ACHN (cell line): ENCODE results near the gene RNF223.

ENCODE experiments used
- DNase-seq: peaks from one replicate; pipeline ENCODE4 v3.0.0-alpha.2; 2015
- in situ Hi-C: cut with HindIII; loops from 2 replicates; pipeline ENCODE4 v1.10.0; 2017; ENCODE audit warnings: low sequenced_read_pairs, low pct_ligation_motif_present, low pct_unique_long_range_greater_than_20kb

The RNF223 gene

DNA sequence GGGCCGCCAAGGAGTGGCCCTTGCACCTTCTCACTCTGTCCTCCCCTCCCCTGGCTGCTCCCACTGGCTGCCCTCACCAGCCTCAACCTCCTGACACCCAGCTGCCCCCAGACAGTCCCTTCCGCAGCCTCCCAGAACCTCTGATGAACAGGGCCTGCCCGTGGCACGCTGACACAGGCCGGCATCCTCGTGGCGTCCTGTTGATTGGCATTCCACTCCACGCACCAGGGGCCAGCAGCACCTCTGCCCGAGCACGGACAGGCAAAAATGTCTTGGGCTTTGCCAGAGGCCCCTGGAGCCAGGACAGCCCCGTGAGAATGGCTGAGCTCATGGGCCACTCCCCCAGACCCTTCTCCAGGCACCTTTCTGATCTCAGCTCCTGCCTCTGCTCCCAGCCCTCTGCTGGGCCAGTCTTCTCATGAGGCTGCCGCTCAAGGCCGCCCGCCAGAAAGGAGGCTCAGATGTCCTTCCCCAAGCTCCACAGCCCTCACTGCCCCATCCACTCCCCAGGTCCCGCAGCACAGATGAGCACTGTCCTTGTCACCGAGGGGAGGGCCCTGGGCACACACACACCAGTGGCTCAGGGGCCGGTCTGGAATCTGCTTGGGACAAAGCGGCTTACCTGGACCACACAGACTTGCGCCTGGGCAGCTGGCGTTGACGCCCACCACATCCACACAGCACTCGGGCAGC, 15.8 kb upstream of the RNF223 start:
- in situ Hi-C loops = no loop called here
- DNase-seq = no peak

GRCh38 chr1:1088801-1089680, 14.9 kb upstream of the RNF223 start:
- in situ Hi-C loops = no loop called here

GRCh38 chr1:1088029-1088800, 14.1 kb upstream of the RNF223 start:
- in situ Hi-C loops = no loop called here
- DNase-seq = no peak

More at GRCh38 chr1:1088801-1089680, 14.9 kb upstream of the RNF223 start:
- no peak for DNase-seq

DNA sequence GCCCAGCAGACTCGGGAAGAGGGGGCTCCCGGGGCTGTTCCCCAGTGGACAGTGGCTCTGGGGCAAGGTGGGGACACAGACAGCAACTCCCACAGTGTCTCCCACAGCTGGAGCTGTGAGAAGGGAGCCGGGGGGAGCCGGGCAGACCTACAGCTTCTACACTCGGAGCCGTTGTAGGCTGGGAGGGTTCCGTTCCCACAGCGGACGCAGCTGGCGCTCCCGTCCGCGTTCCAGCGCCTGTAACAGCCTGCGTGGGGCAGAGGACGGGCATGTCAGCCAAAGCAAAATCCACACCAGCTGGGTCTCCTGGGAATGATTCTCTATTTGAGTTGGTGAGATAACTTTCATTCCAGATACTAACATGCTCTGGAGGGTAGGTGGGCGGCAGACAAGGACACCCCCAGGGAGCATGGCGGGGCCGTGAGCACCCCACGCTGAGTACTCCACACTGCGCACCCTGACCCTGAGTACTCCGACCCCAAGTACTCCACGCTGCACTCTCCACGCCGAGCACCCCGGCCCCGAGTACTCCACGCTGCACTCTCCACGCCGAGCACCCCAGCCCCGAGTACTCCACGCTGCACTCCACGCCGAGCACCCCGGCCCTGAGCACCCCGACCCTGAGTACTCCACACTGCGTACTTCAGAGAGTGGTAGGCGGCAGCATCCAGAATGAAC, 13.4 kb upstream of the RNF223 start:
- in situ Hi-C loops = no loop called here
- no peak for DNase-seq

- DNase-seq = no peak
- in situ Hi-C loops = no loop called here
Measured at GRCh38 chr1:1086911-1087341, 12.8 kb upstream of the RNF223 start.

DNA sequence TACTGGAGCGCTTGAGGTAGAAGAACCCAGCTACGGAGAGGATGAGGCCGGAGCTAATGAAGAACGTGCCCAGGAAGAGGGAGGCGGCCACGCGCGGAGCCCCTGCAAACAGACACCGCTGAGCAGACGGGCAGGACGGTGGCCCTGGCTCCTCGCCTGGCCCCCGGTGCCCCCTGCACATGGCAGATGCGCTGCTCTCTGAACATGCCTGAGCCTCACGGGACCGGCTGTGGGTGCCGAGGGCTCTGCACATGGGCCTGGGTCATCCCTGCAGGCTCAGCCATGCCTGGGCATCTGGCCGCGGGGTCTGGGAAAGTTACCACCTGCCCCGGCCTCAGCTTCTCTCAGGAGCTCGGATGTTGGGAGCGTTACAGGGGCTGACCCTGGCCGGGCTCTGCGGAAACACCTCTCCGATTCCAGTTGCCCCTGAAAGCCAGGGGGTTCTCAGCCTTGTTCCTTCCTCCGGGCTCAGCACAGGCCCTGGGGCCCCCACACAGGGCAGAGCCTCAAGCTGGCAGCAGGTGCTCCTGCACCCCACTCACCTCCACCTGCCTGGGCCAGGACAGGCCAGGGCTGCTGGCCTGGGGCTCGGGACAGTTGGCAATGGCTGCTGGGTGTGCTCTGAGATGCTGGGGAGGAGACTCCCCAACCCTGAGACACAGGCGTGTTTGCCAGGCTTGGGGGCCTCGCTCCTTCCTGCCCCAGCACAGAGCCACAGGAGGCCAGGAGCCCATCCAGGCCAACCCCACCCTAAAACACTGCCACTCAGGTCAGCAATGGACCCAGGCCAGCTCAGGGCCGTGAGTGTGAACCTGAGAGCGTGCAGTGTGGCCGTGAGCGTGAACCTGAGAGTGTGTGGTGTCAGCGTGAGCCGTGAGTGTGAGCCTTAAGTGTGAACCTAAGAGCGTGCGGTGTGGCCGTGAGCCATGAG, 12.1 kb upstream of the RNF223 start:
- DNase-seq = no peak
- in situ Hi-C loops = no loop called here

DNA sequence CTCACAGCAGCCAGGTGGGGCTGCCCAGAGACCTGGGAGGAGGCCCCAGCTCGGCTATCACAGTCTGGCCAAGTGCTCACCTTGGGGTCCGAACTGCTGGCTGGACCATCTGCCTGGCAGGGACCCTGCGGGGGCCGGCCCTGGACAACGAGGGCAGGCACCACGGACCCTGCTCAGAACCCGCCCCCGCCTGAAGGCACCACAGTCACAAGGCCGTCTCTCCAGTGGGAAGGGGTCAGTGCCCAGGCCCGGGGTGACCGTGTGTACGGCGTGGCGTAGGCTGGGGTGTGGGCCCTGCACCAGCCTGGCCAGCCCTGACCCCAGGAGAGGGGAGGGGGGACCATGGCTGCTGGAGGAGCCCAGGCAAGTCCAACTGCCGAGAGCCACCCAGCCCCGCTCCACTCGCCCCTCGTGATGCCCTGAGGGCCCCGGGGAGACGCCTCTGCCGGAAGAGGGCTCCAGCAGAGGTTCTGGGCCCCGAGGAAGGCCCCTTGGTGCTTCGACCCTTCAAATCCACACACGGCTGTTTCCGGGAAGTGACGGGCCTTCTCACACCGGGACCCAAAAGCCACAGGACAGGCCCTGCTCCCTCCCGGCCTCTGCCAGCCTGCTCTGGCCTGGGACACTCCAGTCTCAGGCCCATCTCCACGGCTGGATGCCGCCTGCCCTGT, 11.2 kb upstream of the RNF223 start:
- in situ Hi-C loops = no loop called here
- no peak for DNase-seq

DNA sequence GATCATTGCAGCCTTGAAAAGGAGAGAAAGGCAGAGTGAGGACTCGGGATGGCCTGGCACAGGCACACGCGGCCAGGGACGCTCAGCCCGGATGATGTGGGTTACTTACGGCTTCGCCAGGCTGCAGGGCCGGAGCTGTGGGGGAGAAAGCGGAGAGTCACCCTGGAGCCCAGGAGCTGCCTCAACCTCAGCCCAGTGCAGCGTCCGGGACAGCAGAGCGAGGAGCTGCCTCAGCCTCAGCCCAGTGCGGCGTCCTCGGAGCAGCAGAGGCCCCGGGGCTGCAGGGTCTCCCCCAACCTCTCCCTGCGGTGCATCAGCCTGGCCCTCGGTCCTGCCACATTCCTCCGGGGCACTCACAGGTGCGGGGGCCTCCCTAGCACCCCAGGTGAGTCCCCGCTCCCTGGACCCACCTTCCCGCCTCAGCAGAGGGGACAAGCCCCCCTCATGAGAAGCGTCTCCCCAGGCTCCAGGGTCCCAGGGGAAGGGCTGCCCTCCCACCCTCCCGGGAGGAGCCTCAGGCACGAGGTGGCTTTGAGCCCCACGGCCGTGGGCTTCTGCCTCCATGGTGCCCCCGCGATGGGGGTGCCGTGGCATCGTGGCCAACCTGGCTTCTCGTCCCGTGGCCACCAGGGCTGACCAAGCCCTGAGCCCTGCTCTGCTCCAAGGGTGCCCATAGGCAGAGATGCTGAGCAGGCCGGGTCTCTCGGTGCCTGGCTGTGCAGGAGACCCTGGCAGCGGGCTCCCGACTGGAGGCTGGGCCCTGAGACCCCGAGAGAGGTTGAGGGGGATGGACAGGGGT, 10.5 kb upstream of the RNF223 start:
- in situ Hi-C loops = no loop called here
- no peak for DNase-seq

DNA sequence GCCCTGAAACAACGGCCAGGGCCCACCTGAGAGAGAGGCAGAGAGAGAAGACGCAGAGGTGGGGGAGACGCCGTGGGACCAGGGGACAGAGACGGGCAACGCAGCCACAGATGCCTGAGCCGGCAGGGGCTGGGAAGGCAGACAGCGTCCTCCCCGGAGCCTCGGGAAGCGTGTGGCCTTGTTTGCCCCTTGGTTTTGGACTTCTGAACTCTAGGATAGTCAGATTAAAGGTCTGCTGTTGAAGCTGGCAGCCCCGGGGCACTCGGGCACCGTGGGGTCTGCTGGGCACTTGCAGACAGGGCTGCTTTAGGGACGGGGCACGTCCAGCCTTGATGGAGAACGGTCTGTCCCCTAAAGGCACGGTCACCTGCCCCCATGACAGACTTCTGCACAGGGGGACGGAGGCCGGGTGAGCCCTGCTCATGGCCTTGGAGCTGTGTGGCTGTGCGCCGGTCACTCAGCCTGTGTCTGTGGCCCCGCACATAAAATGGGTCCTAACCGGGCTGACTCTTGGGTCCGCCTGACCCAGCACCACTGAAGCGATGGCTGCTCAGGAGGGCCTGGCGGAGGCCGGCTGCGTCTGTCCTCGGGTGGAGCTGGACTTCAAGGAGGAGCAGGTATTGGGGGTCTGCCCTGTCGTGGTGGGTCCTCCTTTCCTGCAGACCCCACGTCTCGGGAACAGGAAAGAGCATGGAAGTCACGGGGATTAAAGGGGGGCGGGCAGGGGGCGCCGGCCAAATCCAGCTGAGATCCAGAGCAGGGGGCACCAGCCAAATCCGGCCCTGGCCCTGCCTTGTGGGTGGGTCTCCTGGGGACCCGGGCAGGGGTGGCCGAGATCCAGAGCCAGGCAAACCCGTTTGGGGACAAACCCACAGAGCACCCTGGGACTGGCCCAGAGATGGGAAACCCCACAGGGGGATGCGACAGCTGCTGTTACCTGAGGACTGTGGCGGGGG, 9.6 kb upstream of the RNF223 start:
- in situ Hi-C loops = no loop called here
- DNase-seq = no peak

DNA sequence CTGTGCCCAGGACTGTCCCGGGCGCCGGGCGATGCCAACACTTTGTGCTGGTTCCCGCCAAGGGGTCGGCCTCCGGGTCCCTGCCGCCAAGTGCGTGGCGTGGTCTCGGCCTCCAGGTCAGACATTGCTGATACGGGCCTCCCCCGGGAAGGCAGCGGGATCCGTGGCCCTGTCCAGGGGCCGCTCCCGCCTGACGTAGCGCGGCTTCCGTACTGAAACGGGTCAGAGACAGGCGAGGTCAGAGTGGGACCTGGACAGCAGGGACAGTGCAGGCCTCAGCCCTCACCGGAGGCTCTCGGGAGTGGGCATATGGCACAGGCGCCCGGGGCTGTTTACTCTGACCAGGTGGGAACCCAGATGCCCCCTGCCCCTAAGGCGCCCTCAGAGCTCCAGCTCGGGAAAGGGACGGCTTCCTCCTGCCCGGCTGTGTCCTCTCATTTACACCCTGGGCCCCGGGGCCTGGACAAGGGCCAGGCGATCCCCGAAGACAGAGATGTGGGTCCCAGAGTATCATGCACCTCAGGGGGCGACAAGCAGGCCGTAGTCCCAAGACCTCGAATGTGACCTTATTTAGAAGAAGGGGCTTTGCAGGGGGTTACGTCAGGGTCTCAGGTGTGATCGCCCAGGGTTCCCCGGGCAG, 8.8 kb upstream of the RNF223 start:
- DNase-seq = no peak
- in situ Hi-C loops = no loop called here

GRCh38 chr1:1082239-1082775, 8.2 kb upstream of the RNF223 start:
- in situ Hi-C loops = no loop called here
- DNase-seq = no peak

DNA sequence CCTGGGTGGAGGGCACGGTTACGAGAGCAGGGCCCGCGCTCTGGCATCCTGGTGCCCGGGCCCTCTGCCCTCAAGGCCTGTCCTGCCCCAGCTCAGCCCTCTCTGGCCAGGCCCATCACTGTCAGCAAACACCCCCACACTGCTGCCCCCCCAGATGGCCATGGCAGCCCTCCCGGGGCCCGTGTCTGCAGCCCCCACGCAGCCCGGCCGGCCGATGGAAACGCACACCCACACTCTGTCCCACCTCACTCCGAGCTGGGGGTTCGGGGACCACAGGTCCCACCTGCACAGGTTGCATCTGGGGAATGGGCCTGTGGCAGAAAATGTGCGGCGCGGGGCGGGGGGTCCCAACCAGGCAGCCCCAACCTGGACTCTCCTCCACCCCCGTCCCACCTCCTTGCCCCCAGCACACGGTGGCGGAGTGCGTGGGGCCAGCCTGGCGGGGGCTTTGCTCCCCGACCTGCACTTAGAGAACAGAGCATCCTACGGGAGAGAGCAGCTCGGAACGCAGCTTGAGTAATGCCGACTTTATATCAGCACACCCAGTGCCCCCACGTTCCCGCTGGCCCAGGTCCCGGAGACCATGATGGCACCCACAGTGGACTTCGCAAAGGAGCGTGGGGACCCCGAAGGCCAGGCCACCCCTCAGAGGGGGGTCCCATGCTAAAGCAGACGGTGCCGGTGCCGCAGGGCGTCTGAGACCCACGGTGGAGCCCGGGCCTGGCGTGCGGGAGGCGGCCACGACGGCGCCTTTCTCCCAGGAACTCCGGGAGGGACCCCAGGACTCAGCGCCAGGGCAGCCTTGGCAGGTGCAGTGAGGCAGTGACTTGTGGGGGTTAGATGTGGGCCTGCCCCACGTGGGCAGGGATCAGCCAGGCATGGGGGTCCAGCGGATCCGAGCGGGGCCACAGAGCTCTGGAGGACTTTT, 7.5 kb upstream of the RNF223 start:
- in situ Hi-C loops = no loop called here
- DNase-seq = no peak

DNA sequence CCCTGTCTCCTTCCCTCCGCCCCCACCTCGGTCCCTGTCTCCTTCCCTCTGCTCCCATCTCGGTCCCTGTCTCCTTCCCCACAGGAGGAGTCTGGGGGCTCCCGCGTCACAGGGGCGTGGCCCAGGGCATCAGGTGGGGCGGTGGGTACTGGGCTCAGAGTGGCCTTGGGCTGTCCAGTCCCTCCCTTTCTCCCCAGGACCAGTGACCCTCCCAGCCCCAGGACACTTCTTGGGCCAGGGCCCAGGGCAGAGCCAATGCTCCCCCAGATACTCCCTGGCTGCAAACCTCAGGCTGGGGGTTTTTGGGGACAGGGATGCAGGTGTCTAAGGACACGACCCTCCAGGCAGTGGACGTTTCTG, 6.8 kb upstream of the RNF223 start:
- DNase-seq = no peak
- in situ Hi-C loops = no loop called here
